HepG2 (cell line): Measurements from ENCODE around the gene MUCL3. TPM values are rescaled to one million over a fixed set of nuclear protein-coding genes. Genes with fewer than 3 reads are reported as not detected.
A peak's percentile ranks its signal among the peaks of the same experiment; 100 is the strongest.

Experiments used
- AGO2 ChIP-seq: fragments of 200-400 bp; formaldehyde crosslinking; optimal IDR thresholded peaks from 2 replicates; pipeline ENCODE3; 2017; ENCODE audit warnings: mild to moderate bottlenecking, low read depth, low read length, moderate library complexity
- ATF6 ChIP-seq: sonication (generic); formaldehyde crosslinking; conservative IDR thresholded peaks from 2 replicates; pipeline ENCODE4 v1.4.0; 2020; ENCODE audit warnings: missing genetic modification reagents
- ELF1 ChIP-seq: sonication (generic); formaldehyde crosslinking; IDR thresholded peaks from 2 replicates; pipeline ENCODE4 v1.4.0; 2020; ENCODE audit warnings: missing genetic modification reagents
- ESRRA ChIP-seq: sonication (generic); formaldehyde crosslinking; IDR thresholded peaks from 2 replicates; pipeline ENCODE4 v1.5.1; 2020; ENCODE audit warnings: mild to moderate bottlenecking, low read depth, missing genetic modification reagents
- GLMP ChIP-seq: sonication (generic); formaldehyde crosslinking; IDR thresholded peaks from 2 replicates; pipeline ENCODE4 v1.9.0; 2021; ENCODE audit warnings: missing genetic modification reagents, mild to moderate bottlenecking, borderline replicate concordance
- HDAC1 ChIP-seq: sonication (generic); formaldehyde crosslinking; IDR thresholded peaks from 2 replicates; pipeline ENCODE4 v1.5.1; 2020; ENCODE audit warnings: mild to moderate bottlenecking, missing genetic modification reagents
- MLXIP ChIP-seq: sonication (generic); formaldehyde crosslinking; IDR thresholded peaks from 2 replicates; pipeline ENCODE4 v1.9.0; 2021; ENCODE audit warnings: missing genetic modification reagents, borderline replicate concordance
- NFE2L1 ChIP-seq: sonication (generic); formaldehyde crosslinking; IDR thresholded peaks from 2 replicates; pipeline ENCODE4 v1.4.0; 2020; ENCODE audit warnings: missing genetic modification reagents, mild to moderate bottlenecking, borderline replicate concordance
- SNAPC4 ChIP-seq: sonication (generic); formaldehyde crosslinking; IDR thresholded peaks from 2 replicates; pipeline ENCODE4 v1.4.0; 2020; ENCODE audit warnings: mild to moderate bottlenecking, missing genetic modification reagents
- TBX3 ChIP-seq: fragments of 450-650 bp; IDR thresholded peaks from 2 replicates; pipeline ENCODE4 v1.6.1; 2017; ENCODE audit warnings: antibody characterized with exemption, mild to moderate bottlenecking, inconsistent platforms, borderline replicate concordance
- U2AF2 ChIP-seq: fragments of 200-400 bp; formaldehyde crosslinking; IDR thresholded peaks from 2 replicates; pipeline ENCODE4 v1.6.1; 2017; ENCODE audit warnings: low read depth, mild to moderate bottlenecking, low read length
- XRCC5 ChIP-seq: fragments of 200-400 bp; formaldehyde crosslinking; optimal IDR thresholded peaks from 2 replicates; pipeline ENCODE3; 2017; ENCODE audit warnings: mild to moderate bottlenecking, low read length
- ZFP36 ChIP-seq: fragments of 150-350 bp; IDR thresholded peaks from 2 replicates; pipeline ENCODE4 v1.6.1; 2018; ENCODE audit warnings: borderline replicate concordance, low read length, low read depth; ENCODE audit not compliant: partially characterized antibody
- ZNF558 ChIP-seq: sonication (generic); formaldehyde crosslinking; IDR thresholded peaks from 2 replicates; pipeline ENCODE4 v1.9.0; 2022; ENCODE audit warnings: mild to moderate bottlenecking, missing genetic modification reagents, borderline replicate concordance
- ZNF678 ChIP-seq: sonication (generic); formaldehyde crosslinking; IDR thresholded peaks from 2 replicates; pipeline ENCODE4 v1.4.0; 2020; ENCODE audit warnings: mild to moderate bottlenecking, missing genetic modification reagents
- ZSCAN22 ChIP-seq: sonication (generic); formaldehyde crosslinking; IDR thresholded peaks from 2 replicates; pipeline ENCODE4 v1.4.0; 2020; ENCODE audit warnings: mild to moderate bottlenecking, missing genetic modification reagents
- polyA plus RNA-seq, 8 experiments: library from polyadenylated mRNA; depleted of rRNA in 3 of 8; stranded (reverse) in 7 of 8; unstranded in 1 of 8; fragments of >200 nt; fragmentation: Illumina TruSeq in 4 of 8; extraction: Trizol in 4 of 8; gene quantifications; 2 replicates each; pipeline versions ENCODE4 v1.2.1 to v1.2.3, GENCODE V29; 2011 to 2016; ENCODE audit warnings: low read depth in 4 of 8, missing spikeins in 1 of 8, mixed read lengths in 1 of 8; ENCODE audit not compliant: insufficient read depth in 1 of 8
- total RNA-seq, 5 experiments: library from RNA; depleted of rRNA; stranded (reverse); fragments of >200 nt; fragmentation: Illumina TruSeq; extraction: Trizol; gene quantifications; 2 replicates each; pipeline ENCODE4 v1.2.3, GENCODE V29; 2016; ENCODE audit warnings: low read depth in 1 of 5
- TF ChIP-seq, protein P1 (sequence below): sonication (generic); formaldehyde crosslinking; IDR thresholded peaks from 2 replicates; pipeline ENCODE4 v1.4.0; 2020; ENCODE audit warnings: mild to moderate bottlenecking, missing genetic modification reagents

MUCL3 gene
- total and polyA plus RNA-seq, 2 of the 13 experiments (the other 11 are each of a cell fraction or from before 2014, with no cell fraction given) = not detected

DNA sequence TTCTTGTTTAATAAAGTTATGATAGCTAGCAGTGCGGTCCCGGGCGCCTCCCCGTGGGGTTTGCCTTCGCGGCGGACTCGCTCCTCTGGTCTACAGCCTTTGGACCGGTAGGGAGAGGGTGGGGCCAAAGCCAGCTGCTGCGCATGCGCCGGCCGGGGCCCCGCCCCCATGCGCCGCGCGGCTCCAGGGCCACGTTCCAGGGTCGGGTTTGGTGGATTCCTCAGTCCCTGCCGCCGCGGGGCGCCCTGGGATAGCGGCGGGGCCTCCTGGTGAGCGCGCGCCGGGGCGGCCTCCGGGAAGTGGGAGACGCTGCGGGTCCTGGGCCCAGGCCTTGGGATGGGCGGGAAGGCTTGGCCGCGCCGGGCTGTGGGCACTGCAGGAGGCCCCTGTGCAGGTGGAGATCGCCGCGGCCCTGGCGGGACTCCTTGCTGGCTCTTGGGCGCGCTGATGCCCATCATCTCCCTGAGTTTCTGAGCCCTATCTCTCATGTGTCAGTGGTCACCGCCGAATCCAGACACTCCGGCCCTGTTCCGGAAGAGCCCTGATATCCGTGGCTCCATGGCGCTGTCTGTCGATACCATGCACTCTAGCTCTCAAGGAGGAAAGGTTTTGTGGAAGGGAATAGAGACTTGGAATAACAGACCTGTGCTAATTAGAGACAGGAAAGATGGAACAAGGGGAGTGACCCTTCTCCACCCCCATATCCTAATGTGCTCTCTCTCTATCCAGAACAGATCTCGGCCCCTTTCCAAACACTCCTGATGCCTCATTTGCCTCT is 26.5 kb upstream of the MUCL3 start, which contains the start of gene VARS2 (continued):
- TF ChIP-seq GLMP (CRISPR knock-in tag) (no peak), MLXIP (CRISPR knock-in tag) (no peak), ZFP36 (no peak), ZNF678 (0 out of 2 replicates have a peak, but pooled peaks have one; percentile 45), AGO2 (peak; percentile 98), ELF1 (CRISPR knock-in tag) (peak; percentile 64; the same call in 1 of the 2 replicates), SNAPC4 (CRISPR knock-in tag) (peak; percentile 91; the same call in 1 of the 2 replicates), TBX3 (no peak), HDAC1 (CRISPR knock-in tag) (peak; percentile 90), ZSCAN22 (CRISPR knock-in tag) (no peak), XRCC5 (peak; percentile 84), NFE2L1 (CRISPR knock-in tag) (peak; percentile 6; the same call in 1 of the 2 replicates), ESRRA (CRISPR knock-in tag) (peak; percentile 76), ATF6 (CRISPR knock-in tag) (peak; percentile 85; the same call in 1 of the 2 replicates), ZNF558 (CRISPR knock-in tag) (no peak; the same call in 1 of the 2 replicates), U2AF2 (no peak)
- TF ChIP-seq, protein P1, sequence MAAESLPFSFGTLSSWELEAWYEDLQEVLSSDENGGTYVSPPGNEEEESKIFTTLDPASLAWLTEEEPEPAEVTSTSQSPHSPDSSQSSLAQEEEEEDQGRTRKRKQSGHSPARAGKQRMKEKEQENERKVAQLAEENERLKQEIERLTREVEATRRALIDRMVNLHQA (CRISPR knock-in tag) = no peak
